ENCODE measurements around the gene TRIM5.
"Not testable (repeated sequence)": the region's sequence is repeated elsewhere in the genome, so short reads cannot be mapped to it uniquely, and the experiment has no call there.

- not testable (repeated sequence) for TF ChIP-seq ZNF331 (CRISPR knock-in tag; IDR thresholded peaks at IDR 0.05; ENCODE audit: low read depth); POLR2AphosphoS5 (IDR thresholded peaks at IDR 0.05; ENCODE audit: low read depth); CTCF (conservative IDR thresholded peaks at IDR 0.05; ENCODE audit: low read depth in 2 of 2); EZH2 (IDR thresholded peaks at IDR 0.05; ENCODE audit: low read depth, unreplicated experiment)
- TF ChIP-seq, protein P1, sequence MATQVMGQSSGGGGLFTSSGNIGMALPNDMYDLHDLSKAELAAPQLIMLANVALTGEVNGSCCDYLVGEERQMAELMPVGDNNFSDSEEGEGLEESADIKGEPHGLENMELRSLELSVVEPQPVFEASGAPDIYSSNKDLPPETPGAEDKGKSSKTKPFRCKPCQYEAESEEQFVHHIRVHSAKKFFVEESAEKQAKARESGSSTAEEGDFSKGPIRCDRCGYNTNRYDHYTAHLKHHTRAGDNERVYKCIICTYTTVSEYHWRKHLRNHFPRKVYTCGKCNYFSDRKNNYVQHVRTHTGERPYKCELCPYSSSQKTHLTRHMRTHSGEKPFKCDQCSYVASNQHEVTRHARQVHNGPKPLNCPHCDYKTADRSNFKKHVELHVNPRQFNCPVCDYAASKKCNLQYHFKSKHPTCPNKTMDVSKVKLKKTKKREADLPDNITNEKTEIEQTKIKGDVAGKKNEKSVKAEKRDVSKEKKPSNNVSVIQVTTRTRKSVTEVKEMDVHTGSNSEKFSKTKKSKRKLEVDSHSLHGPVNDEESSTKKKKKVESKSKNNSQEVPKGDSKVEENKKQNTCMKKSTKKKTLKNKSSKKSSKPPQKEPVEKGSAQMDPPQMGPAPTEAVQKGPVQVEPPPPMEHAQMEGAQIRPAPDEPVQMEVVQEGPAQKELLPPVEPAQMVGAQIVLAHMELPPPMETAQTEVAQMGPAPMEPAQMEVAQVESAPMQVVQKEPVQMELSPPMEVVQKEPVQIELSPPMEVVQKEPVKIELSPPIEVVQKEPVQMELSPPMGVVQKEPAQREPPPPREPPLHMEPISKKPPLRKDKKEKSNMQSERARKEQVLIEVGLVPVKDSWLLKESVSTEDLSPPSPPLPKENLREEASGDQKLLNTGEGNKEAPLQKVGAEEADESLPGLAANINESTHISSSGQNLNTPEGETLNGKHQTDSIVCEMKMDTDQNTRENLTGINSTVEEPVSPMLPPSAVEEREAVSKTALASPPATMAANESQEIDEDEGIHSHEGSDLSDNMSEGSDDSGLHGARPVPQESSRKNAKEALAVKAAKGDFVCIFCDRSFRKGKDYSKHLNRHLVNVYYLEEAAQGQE (IDR thresholded peaks at IDR 0.05; ENCODE audit: unreplicated experiment): not testable (repeated sequence)
These were observed 1.3 kb downstream of the TRIM5 start for GRCh38 chr11:5683620-5684019.
